GM21717 (cell line): ENCODE data around the gene ZFHX3.

Experiments used
- ATAC-seq: cut with Tn5 transposase; IDR thresholded peaks from one replicate; pipeline ENCODE4 v1.9.1; 2021; ENCODE audit warnings: mild to moderate bottlenecking, moderate library complexity; ENCODE audit not compliant: unreplicated experiment

Gene ZFHX3

GRCh38 chr16:72934636-72935403, 113.1 kb downstream of the ZFHX3 start:
- no peak for ATAC-seq

DNA sequence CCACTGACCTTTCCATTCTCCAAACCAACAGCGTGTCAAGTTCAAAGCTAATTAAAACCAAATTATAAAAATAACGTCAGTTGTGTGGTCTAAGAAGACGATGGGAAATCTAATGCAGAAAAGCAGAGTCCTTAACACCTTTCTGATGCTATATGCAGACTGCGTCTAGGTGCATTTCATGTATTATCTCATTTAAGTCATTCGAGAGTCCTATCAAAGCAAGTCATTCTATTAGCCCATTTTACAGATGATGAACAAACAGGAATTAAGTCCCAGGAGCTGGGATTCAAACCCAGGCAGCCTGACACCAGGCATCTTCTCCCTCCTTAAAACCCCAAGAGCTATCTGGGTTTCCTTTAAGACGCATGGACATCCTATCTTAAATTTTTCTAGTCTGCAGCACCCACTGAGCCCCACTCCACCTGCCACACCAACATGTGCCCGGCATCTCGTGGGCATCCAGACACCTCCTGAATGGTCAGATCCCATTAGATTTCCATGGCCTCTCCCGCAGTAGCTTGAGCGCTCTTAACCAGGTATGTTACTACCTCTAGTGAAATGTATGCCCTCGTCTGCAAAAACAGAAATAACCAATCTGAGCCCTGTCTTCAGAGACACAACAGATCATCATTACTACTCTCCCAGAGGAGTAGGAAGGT, 115.1 kb downstream of the ZFHX3 start:
- no peak for ATAC-seq

- no peak for ATAC-seq
Observed at GRCh38 chr16:72932050-72932449, 115.9 kb downstream of the ZFHX3 start.

- no peak for ATAC-seq
Observed at GRCh38 chr16:72930396-72930795, 117.5 kb downstream of the ZFHX3 start.

- ATAC-seq = no peak
Observed at GRCh38 chr16:72928090-72928981, 119.6 kb downstream of the ZFHX3 start.

GRCh38 chr16:72927199-72928089, 120.5 kb downstream of the ZFHX3 start:
- ATAC-seq = no peak

- no peak for ATAC-seq
Observed at GRCh38 chr16:72926177-72927070, 121.5 kb downstream of the ZFHX3 start.

GRCh38 chr16:72925631-72925979, 122.3 kb downstream of the ZFHX3 start:
- no peak for ATAC-seq

DNA sequence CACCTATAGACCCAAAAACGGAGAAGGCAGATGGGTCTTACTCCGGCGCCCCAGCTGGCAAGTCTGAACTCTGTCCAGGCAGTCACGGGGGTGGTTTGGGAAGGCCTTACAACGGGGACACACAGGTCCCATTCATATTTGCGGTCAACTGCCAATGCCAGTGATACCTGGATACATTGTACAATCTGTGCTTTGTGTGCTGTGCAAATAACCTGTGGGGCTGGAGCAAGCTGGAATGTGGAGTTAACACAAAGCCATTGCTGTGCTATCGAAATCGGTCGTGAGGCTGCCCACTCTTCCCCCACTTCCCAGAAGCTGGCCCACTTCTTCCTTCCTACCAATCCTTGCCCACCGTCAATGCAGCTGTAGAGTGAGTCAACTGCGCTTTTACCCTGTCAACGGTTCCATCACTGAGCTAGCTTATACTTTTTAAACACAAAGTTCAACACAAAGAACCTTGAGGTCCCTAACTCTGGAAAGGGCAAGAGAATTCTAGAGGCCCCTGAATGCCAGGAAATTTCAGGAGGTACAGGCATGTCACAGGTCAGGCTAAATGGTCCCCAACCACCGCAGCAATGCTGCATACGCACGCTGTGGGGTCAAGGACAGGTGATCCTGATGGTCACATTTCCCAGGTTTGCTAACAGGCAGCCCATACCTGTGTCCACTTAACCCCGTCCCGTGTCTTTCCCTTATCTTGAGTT, 122.8 kb downstream of the ZFHX3 start:
- no peak for ATAC-seq

- ATAC-seq = no peak
Observed at GRCh38 chr16:72924537-72924926, 123.4 kb downstream of the ZFHX3 start.

DNA sequence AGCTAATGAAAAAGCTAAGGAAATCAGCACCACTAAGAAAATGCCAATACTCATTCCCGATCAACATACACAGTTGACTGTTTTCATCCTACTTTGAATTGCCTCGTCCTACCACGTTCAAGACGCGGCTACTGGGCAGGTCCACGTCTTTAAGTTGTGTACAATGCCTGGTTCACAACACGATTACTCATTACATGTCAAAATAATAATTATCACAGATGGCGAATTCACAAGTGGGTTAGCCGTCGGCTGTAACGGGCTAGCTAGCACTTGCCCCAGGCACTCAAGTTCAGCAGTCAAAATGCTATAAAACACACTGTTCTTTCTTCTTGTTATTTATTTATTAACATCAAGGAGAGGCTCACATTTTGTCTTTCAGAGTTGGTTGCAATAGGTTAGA, 124.2 kb downstream of the ZFHX3 start:
- no peak for ATAC-seq

DNA sequence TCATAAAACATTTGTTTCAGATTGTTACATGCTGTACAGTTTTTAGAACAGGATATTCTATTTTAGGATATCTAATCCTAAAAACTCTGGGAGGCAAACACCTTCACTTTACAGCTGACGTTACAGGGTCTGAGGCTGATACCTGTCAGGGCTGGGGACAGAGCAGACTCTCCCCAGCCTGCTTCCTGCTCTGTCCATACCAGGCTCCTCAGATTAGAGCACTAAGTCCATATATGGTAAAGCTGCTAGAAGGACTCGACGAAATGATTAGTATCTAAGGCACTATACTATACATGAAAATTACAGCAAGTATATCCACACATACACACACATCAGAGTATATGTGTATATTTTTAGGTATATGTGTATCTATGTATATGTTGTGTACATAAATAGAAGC, 125.2 kb downstream of the ZFHX3 start:
- ATAC-seq = no peak

DNA sequence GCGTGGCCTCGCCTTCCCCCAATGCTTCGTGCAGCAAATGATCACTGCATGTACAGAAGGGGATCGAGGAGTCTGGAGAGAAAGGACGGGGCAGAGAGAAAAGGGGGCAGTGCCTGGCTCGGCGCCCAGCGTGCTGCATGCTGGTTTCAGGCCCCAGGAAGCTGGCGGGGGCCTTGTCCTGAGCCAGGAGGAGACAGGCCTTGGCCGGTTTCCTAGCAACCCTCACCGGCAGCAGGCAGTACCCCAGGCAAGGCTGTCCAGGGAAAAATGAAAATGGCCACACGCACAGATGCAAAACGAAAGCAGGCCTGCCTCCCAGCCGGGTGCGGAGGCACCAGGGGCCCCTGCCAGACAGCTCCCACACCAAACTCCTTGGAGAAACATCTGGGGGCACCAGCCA, 126.3 kb downstream of the ZFHX3 start:
- no peak for ATAC-seq

- ATAC-seq = no peak
Observed at GRCh38 chr16:72921106-72921505, 126.8 kb downstream of the ZFHX3 start.

DNA sequence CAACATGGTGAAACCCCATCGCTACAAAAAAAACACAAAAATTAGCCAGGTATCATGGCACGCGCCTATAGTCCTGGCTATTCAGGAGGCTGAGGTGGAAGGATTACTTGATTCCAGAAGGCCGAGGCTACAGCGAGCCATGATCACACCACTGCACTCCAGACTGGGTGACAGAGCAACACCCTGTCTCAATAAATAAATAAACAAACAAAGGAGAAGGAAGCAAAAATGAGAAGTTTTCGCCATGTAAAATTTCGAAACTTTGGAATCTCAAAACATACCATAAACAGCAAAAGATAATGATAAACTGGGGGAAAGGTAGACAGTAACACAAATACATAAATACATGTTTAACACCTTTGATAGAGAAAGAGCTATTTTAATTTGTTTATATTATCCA, 130.9 kb downstream of the ZFHX3 start:
- no peak for ATAC-seq

DNA sequence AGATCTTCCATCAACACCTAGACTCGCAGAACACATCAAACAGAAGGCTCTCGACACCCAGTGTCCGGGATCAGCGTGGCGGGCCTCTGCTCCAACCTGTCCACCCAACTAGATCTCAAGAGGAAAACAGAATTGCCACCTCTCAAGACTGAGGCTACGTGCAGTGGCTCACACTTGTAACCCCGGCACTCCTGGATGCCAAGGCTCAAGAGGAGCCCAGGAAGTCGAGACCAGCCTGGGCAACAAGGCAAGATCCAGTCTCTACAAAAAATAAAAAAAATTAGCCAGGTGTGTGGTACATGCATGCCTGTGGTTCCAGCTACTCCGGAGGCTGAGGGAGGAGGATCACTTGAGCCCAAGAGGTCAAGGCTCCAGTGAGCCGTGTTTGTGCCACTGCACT, 132.6 kb downstream of the ZFHX3 start:
- no peak for ATAC-seq

DNA sequence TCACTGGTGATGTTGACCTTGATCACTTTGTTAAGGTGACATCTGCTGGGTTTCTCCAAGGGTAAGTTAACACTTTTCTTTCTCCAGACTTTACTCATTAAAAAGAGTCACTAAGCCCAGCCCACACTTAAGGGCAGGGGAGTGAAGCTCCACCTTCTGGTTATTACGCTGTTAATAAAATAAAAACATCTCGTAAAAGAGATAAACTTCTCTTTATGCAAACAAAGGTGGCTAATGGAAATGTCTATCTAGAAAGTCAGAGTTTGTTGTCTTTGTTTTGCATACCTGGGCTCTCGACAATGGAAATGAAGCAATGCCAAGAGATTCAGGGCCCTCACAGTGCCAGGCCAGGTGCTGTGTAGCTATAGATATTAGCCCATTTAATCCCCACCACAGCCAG, 134.4 kb downstream of the ZFHX3 start:
- no peak for ATAC-seq

GRCh38 chr16:72911971-72912370, 136.0 kb downstream of the ZFHX3 start:
- ATAC-seq = no peak

DNA sequence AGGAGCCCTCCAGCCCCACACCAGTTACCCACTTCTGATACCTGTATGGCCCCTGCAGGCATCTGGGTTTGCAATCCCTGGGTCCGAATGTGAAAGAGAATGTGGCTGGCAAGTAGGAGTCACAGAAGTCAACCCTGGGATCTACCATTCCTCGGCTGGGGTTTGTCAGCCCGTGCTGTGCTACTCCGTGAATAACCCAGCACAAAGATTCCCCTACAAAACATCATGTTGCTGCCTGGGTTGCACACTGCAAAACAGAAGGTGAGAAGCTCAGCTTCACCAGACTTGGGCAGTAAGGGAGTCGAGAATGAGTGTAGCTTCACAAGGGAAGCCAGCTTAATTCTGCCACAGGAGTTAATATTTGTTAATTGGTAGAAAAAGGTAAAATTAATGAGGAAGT, 137.1 kb downstream of the ZFHX3 start:
- no peak for ATAC-seq
